ENCODE results near the gene ODC1.

Gene ODC1

GRCh38 chr2:10406491-10407188 lies 41.5 kb downstream of the ODC1 start:
- DNase-seq (ENCODE audit: insufficient read length, low spot score) (no peak), FAIRE-seq (no peak)
- TF ChIP-seq POLR2A (IDR thresholded peaks at IDR 0.05; ENCODE audit: low read depth, low read length), result no peak
- no peak for TF ChIP-seq POLR2AphosphoS5 (IDR thresholded peaks at IDR 0.05; ENCODE audit: low read depth, low read length)
- TF ChIP-seq POU2F2 (IDR thresholded peaks at IDR 0.05; ENCODE audit: low read depth, low read length), result no peak
- no peak for TF ChIP-seq TAF1 (IDR thresholded peaks at IDR 0.05; ENCODE audit: low read depth, low read length)
- no peak for TF ChIP-seq PAX5 (IDR thresholded peaks at IDR 0.05; ENCODE audit: insufficient read depth, low read length, severe bottlenecking)
- TF ChIP-seq SPI1 (IDR thresholded peaks at IDR 0.05; ENCODE audit: low read depth, low read length), result no peak

- DNase-seq (ENCODE audit: insufficient read length, low spot score) (no peak), FAIRE-seq (no peak)
- no peak for TF ChIP-seq POU2F2 (IDR thresholded peaks at IDR 0.05; ENCODE audit: low read depth, low read length)
- no peak for TF ChIP-seq TAF1 (IDR thresholded peaks at IDR 0.05; ENCODE audit: low read depth, low read length)
- TF ChIP-seq PAX5 (IDR thresholded peaks at IDR 0.05; ENCODE audit: insufficient read depth, low read length, severe bottlenecking), result no peak
- TF ChIP-seq POLR2AphosphoS5 (IDR thresholded peaks at IDR 0.05; ENCODE audit: low read depth, low read length), result no peak
- TF ChIP-seq SPI1 (IDR thresholded peaks at IDR 0.05; ENCODE audit: low read depth, low read length), result no peak
- no peak for TF ChIP-seq POLR2A (IDR thresholded peaks at IDR 0.05; ENCODE audit: low read depth, low read length)
Measured at GRCh38 chr2:10406016-10406415, 42.1 kb downstream of the ODC1 start.

GRCh38 chr2:10405448-10405847 lies 42.7 kb downstream of the ODC1 start:
- TF ChIP-seq PAX5 (IDR thresholded peaks at IDR 0.05; ENCODE audit: insufficient read depth, low read length, severe bottlenecking) (no peak), SPI1 (IDR thresholded peaks at IDR 0.05; ENCODE audit: low read depth, low read length) (no peak), POLR2A (IDR thresholded peaks at IDR 0.05; ENCODE audit: low read depth, low read length) (no peak)
- FAIRE-seq (no peak), DNase-seq (ENCODE audit: insufficient read length, low spot score) (no peak)

GRCh38 chr2:10404324-10405143 lies 43.6 kb downstream of the ODC1 start:
- no peak for DNase-seq (ENCODE audit: insufficient read length, low spot score)
- TF ChIP-seq PAX5 (IDR thresholded peaks at IDR 0.05; ENCODE audit: insufficient read depth, low read length, severe bottlenecking) (no peak), POLR2AphosphoS5 (IDR thresholded peaks at IDR 0.05; ENCODE audit: low read depth, low read length) (no peak), TAF1 (IDR thresholded peaks at IDR 0.05; ENCODE audit: low read depth, low read length) (no peak), SPI1 (IDR thresholded peaks at IDR 0.05; ENCODE audit: low read depth, low read length) (no peak), POLR2A (IDR thresholded peaks at IDR 0.05; ENCODE audit: low read depth, low read length) (no peak), POU2F2 (IDR thresholded peaks at IDR 0.05; ENCODE audit: low read depth, low read length) (no peak)
- no peak for FAIRE-seq

- no peak for FAIRE-seq
- TF ChIP-seq TAF1 (IDR thresholded peaks at IDR 0.05; ENCODE audit: low read depth, low read length) (no peak), SPI1 (IDR thresholded peaks at IDR 0.05; ENCODE audit: low read depth, low read length) (no peak)
- no peak for DNase-seq (ENCODE audit: insufficient read length, low spot score)
Measured at GRCh38 chr2:10402653-10403215, 45.4 kb downstream of the ODC1 start.

- DNase-seq (ENCODE audit: insufficient read length, low spot score) (no peak), FAIRE-seq (no peak)
- TF ChIP-seq TAF1 (IDR thresholded peaks at IDR 0.05; ENCODE audit: low read depth, low read length) (no peak), POLR2AphosphoS5 (IDR thresholded peaks at IDR 0.05; ENCODE audit: low read depth, low read length) (no peak), POU2F2 (IDR thresholded peaks at IDR 0.05; ENCODE audit: low read depth, low read length) (no peak), POLR2A (IDR thresholded peaks at IDR 0.05; ENCODE audit: low read depth, low read length) (no peak), SPI1 (IDR thresholded peaks at IDR 0.05; ENCODE audit: low read depth, low read length) (no peak), PAX5 (IDR thresholded peaks at IDR 0.05; ENCODE audit: insufficient read depth, low read length, severe bottlenecking) (no peak)
Measured at GRCh38 chr2:10402062-10402585, 46.0 kb downstream of the ODC1 start.

GRCh38 chr2:10400978-10401951 lies 46.9 kb downstream of the ODC1 start:
- FAIRE-seq (no peak), DNase-seq (ENCODE audit: insufficient read length, low spot score) (no peak)
- TF ChIP-seq POLR2A (IDR thresholded peaks at IDR 0.05; ENCODE audit: low read depth, low read length), result no peak
- no peak for TF ChIP-seq TAF1 (IDR thresholded peaks at IDR 0.05; ENCODE audit: low read depth, low read length)
- TF ChIP-seq SPI1 (IDR thresholded peaks at IDR 0.05; ENCODE audit: low read depth, low read length), result no peak
- no peak for TF ChIP-seq PAX5 (IDR thresholded peaks at IDR 0.05; ENCODE audit: insufficient read depth, low read length, severe bottlenecking)
- TF ChIP-seq POU2F2 (IDR thresholded peaks at IDR 0.05; ENCODE audit: low read depth, low read length), result no peak
- no peak for TF ChIP-seq POLR2AphosphoS5 (IDR thresholded peaks at IDR 0.05; ENCODE audit: low read depth, low read length)

- no peak for TF ChIP-seq POLR2AphosphoS5 (IDR thresholded peaks at IDR 0.05; ENCODE audit: low read depth, low read length)
- TF ChIP-seq TAF1 (IDR thresholded peaks at IDR 0.05; ENCODE audit: low read depth, low read length), result no peak
- TF ChIP-seq POLR2A (IDR thresholded peaks at IDR 0.05; ENCODE audit: low read depth, low read length), result no peak
- TF ChIP-seq PAX5 (IDR thresholded peaks at IDR 0.05; ENCODE audit: insufficient read depth, low read length, severe bottlenecking), result no peak
- no peak for TF ChIP-seq POU2F2 (IDR thresholded peaks at IDR 0.05; ENCODE audit: low read depth, low read length)
- TF ChIP-seq SPI1 (IDR thresholded peaks at IDR 0.05; ENCODE audit: low read depth, low read length), result no peak
- no peak for DNase-seq (ENCODE audit: insufficient read length, low spot score)
- peak; percentile 90 for FAIRE-seq
Measured at GRCh38 chr2:10400568-10400977, 47.6 kb downstream of the ODC1 start.
